Stimulated activated CD4-positive, alpha-beta T cell treated with anti-CD3 and anti-CD28 coated beads, TNF-alpha, amount 100 ng/mL, for 1 hour (primary cell): ENCODE data around the gene LARGE1.

ENCODE experiments used
- DNase-seq, 3 donors: peaks; one replicate each; pipeline ENCODE4 v3.0.0-alpha.2; 2020; ENCODE audit warnings: low read depth in 3 of 3, low spot score in 1 of 3

LARGE1 gene

GRCh38 chr22:33535937-33536875 is 384.1 kb downstream of the LARGE1 start:
- DNase-seq, result no peak

GRCh38 chr22:33529424-33530113 is 390.7 kb downstream of the LARGE1 start:
- no peak for DNase-seq

- no peak for DNase-seq
Measured at GRCh38 chr22:33528183-33528582, 392.1 kb downstream of the LARGE1 start.

- no peak for DNase-seq
Measured at GRCh38 chr22:33526434-33527107, 393.7 kb downstream of the LARGE1 start.

- DNase-seq, result no peak
Measured at GRCh38 chr22:33524511-33525260, 395.6 kb downstream of the LARGE1 start.

- DNase-seq, result no peak
Measured at GRCh38 chr22:33521879-33522665, 398.2 kb downstream of the LARGE1 start.

GRCh38 chr22:33520904-33521780 is 399.1 kb downstream of the LARGE1 start:
- no peak for DNase-seq

- no peak for DNase-seq
Measured at GRCh38 chr22:33519974-33520903, 400.0 kb downstream of the LARGE1 start.

GRCh38 chr22:33519071-33519973 is 401.0 kb downstream of the LARGE1 start:
- DNase-seq, result no peak

- no peak for DNase-seq
Measured at GRCh38 chr22:33518405-33518804, 401.9 kb downstream of the LARGE1 start.

- no peak for DNase-seq
Measured at GRCh38 chr22:33515795-33516194, 404.5 kb downstream of the LARGE1 start.

- DNase-seq, result no peak
Measured at GRCh38 chr22:33513388-33514338, 406.6 kb downstream of the LARGE1 start.

- DNase-seq, result no peak
Measured at GRCh38 chr22:33512908-33513307, 407.4 kb downstream of the LARGE1 start.

GRCh38 chr22:33510429-33510904 is 409.8 kb downstream of the LARGE1 start:
- no peak for DNase-seq

- DNase-seq, result no peak
Measured at GRCh38 chr22:33504941-33505625, 415.2 kb downstream of the LARGE1 start.
